ACC112 (cell line): Measurements from ENCODE around the gene CHD9NB.

Source experiments
- H2AFZ ChIP-seq: fragments of 200-600 bp; sonication (generic); one replicate; pipeline ENCODE4 v1.6.0; 2017; ENCODE audit warnings: antibody characterized with exemption, low read length; ENCODE audit not compliant: unreplicated experiment
- H3K27ac ChIP-seq: fragments of 200-600 bp; sonication (generic); 2 replicates; pipeline ENCODE4 v1.5.1; 2014; ENCODE audit warnings: low read depth, mild to moderate bottlenecking, antibody characterized with exemption, low read length, moderate library complexity
- H3K27me3 ChIP-seq: fragments of 200-600 bp; sonication (generic); 2 replicates; pipeline ENCODE4 v1.6.1; 2014; ENCODE audit warnings: mild to moderate bottlenecking, antibody characterized with exemption, low read length, moderate library complexity, mixed read lengths; ENCODE audit not compliant: insufficient read depth
- H3K36me3 ChIP-seq: fragments of 200-600 bp; sonication (generic); 2 replicates; pipeline ENCODE4 v1.6.1; 2016; ENCODE audit warnings: mild to moderate bottlenecking, antibody characterized with exemption, low read length, moderate library complexity, mixed read lengths; ENCODE audit not compliant: insufficient read depth
- H3K4me1 ChIP-seq: fragments of 200-600 bp; sonication (generic); one replicate; pipeline ENCODE4 v1.6.1; 2016; ENCODE audit warnings: low read length, mixed read lengths; ENCODE audit not compliant: insufficient read depth, unreplicated experiment, control insufficient read depth
- H3K4me3 ChIP-seq: fragments of 200-600 bp; sonication (generic); 2 replicates; pipeline ENCODE4 v1.5.1; 2014; ENCODE audit warnings: mild to moderate bottlenecking, low read depth, low read length
- H3K79me2 ChIP-seq: fragments of 200-600 bp; sonication (generic); one replicate; pipeline ENCODE4 v1.6.0; 2016; ENCODE audit warnings: low read length; ENCODE audit not compliant: control insufficient read depth, unreplicated experiment, insufficient read depth

Gene CHD9NB

DNA sequence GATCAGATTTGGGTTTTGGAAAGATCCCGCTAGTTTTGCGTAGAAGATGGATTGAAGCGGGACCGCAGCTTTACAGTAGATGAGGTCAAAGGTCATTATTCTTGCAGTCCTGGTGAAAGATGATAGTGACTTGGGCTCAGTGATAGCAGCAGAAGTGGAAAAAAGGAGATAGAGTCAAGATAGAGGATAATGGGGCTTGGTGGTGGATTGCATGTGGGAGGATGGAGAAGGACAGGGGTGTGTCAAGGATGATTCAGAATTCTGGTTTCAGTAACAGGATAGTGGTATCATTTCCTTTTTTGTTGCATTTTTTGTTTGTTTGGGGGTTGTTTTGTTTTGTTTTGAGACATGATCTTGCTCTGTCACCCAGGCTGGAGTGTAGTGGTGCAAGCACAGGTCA is 28.7 kb downstream of the CHD9NB start:
- no peaks in the 10 kb centered on the region for H3K36me3 ChIP-seq
- no peak overlapping the region for H3K4me3 ChIP-seq
- no peak overlapping the region for H3K27ac ChIP-seq
- no peaks in the 10 kb centered on the region for H3K4me1 ChIP-seq
- no peaks in the 10 kb centered on the region for H3K27me3 ChIP-seq
- H2AFZ ChIP-seq = no peak overlapping the region
- H3K79me2 ChIP-seq = no peaks in the 10 kb centered on the region

- H3K27ac ChIP-seq = no peak overlapping the region
Measured at GRCh38 chr16:53022374-53022773, 30.3 kb downstream of the CHD9NB start.

GRCh38 chr16:53018834-53019416 is 33.8 kb downstream of the CHD9NB start:
- Histone ChIP-seq H3K79me2 (no peaks in the 10 kb centered on the region), H3K36me3 (no peaks in the 10 kb centered on the region), H3K27me3 (0 out of 2 replicates have a peak, but pooled peaks cover 10% of the 10 kb centered on the region), H3K4me3 (no peak overlapping the region), H2AFZ (no peak overlapping the region), H3K4me1 (no peaks in the 10 kb centered on the region), H3K27ac (no peak overlapping the region)

More at GRCh38 chr16:53022374-53022773, 30.3 kb downstream of the CHD9NB start:
- no peak overlapping the region for H3K4me3 ChIP-seq
- H3K4me1 ChIP-seq = no peaks in the 10 kb centered on the region
- no peak overlapping the region for H2AFZ ChIP-seq
- H3K27me3 ChIP-seq = no peaks in the 10 kb centered on the region
- no peaks in the 10 kb centered on the region for H3K79me2 ChIP-seq
- H3K36me3 ChIP-seq = no peaks in the 10 kb centered on the region

- H3K27me3 ChIP-seq = peaks cover 38% of the 10 kb centered on the region; the same call in 1 of the 2 replicates
- H3K27ac ChIP-seq = no peak overlapping the region
- no peaks in the 10 kb centered on the region for H3K79me2 ChIP-seq
- no peaks in the 10 kb centered on the region for H3K4me1 ChIP-seq
- H3K4me3 ChIP-seq = no peak overlapping the region
- no peaks in the 10 kb centered on the region for H3K36me3 ChIP-seq
- no peak overlapping the region for H2AFZ ChIP-seq
Measured at GRCh38 chr16:53014287-53014686, 38.4 kb downstream of the CHD9NB start.

- Histone ChIP-seq H3K79me2 (no peaks in the 10 kb centered on the region), H3K4me3 (no peak overlapping the region), H3K27me3 (peaks cover 40% of the 10 kb centered on the region; the same call in 1 of the 2 replicates), H3K36me3 (no peaks in the 10 kb centered on the region), H2AFZ (no peak overlapping the region), H3K27ac (no peak overlapping the region), H3K4me1 (no peaks in the 10 kb centered on the region)
Measured at GRCh38 chr16:53007095-53007494, 45.6 kb downstream of the CHD9NB start.

DNA sequence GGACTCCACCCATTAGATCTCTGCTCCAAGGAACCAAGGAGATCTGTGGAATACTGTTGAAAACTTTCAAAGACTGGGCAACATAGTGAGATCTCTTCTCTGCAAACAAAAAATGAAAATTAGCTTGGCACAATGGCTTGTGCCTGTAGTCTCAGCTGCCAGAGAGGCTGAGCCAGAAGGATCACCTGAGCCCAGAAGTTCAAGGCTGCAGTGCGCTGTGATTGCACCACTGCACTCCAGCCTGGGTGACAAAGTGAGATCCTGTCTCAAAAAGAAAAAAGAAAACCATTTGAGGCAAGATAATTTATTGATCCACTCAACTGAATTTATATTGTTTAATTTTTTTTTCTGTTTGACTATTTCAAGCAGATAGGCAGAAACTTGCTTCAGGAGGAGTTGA is 54.8 kb downstream of the CHD9NB start:
- no peaks in the 10 kb centered on the region for H3K79me2 ChIP-seq
- H3K36me3 ChIP-seq = no peaks in the 10 kb centered on the region
- no peak overlapping the region for H3K4me3 ChIP-seq
- no peak overlapping the region for H2AFZ ChIP-seq
- H3K4me1 ChIP-seq = no peaks in the 10 kb centered on the region
- H3K27ac ChIP-seq = no peak overlapping the region
- no peaks in the 10 kb centered on the region for H3K27me3 ChIP-seq

DNA sequence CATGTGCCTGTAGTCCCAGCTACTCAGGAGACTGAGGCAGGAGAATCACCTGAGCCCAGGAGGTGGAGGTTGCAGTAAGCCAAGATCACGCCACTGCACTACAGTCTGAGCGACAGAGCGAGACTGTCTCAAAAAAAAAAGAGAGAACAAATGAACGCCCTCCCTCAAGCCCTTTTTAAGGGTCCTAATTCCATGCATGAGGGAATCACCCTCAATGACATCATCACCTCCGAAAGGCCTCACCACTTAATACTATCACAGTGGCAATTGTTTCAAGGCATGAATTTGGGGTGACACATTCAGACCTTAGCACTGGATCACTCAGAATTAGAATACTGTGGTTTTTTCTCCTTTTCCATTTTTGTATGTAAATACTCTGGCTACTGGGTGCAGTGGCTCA is 57.8 kb downstream of the CHD9NB start:
- Histone ChIP-seq H3K4me1 (no peaks in the 10 kb centered on the region), H3K4me3 (no peak overlapping the region), H2AFZ (no peak overlapping the region), H3K27me3 (no peaks in the 10 kb centered on the region), H3K36me3 (no peaks in the 10 kb centered on the region), H3K79me2 (no peaks in the 10 kb centered on the region), H3K27ac (no peak overlapping the region)

GRCh38 chr16:52993179-52993578 is 59.5 kb downstream of the CHD9NB start:
- no peaks in the 10 kb centered on the region for H3K36me3 ChIP-seq
- no peaks in the 10 kb centered on the region for H3K4me1 ChIP-seq
- H3K79me2 ChIP-seq = no peaks in the 10 kb centered on the region
- no peak overlapping the region for H2AFZ ChIP-seq
- H3K4me3 ChIP-seq = no peak overlapping the region
- no peak overlapping the region for H3K27ac ChIP-seq
- no peaks in the 10 kb centered on the region for H3K27me3 ChIP-seq

GRCh38 chr16:52991572-52991971 is 61.1 kb downstream of the CHD9NB start:
- Histone ChIP-seq H3K27me3 (no peaks in the 10 kb centered on the region), H2AFZ (no peak overlapping the region)

More at GRCh38 chr16:52991572-52991971, 61.1 kb downstream of the CHD9NB start:
- Histone ChIP-seq H3K4me3 (no peak overlapping the region), H3K36me3 (no peaks in the 10 kb centered on the region), H3K79me2 (no peaks in the 10 kb centered on the region), H3K27ac (no peak overlapping the region), H3K4me1 (no peaks in the 10 kb centered on the region)
